Measurements from ENCODE around the gene SYVN1. TPM values are rescaled to one million over a fixed set of nuclear protein-coding genes. Genes with fewer than 3 reads are reported as not detected.

SYVN1 gene
- total RNA-seq, 1 experiment from 2014 or later: 64.3 TPM

DNA sequence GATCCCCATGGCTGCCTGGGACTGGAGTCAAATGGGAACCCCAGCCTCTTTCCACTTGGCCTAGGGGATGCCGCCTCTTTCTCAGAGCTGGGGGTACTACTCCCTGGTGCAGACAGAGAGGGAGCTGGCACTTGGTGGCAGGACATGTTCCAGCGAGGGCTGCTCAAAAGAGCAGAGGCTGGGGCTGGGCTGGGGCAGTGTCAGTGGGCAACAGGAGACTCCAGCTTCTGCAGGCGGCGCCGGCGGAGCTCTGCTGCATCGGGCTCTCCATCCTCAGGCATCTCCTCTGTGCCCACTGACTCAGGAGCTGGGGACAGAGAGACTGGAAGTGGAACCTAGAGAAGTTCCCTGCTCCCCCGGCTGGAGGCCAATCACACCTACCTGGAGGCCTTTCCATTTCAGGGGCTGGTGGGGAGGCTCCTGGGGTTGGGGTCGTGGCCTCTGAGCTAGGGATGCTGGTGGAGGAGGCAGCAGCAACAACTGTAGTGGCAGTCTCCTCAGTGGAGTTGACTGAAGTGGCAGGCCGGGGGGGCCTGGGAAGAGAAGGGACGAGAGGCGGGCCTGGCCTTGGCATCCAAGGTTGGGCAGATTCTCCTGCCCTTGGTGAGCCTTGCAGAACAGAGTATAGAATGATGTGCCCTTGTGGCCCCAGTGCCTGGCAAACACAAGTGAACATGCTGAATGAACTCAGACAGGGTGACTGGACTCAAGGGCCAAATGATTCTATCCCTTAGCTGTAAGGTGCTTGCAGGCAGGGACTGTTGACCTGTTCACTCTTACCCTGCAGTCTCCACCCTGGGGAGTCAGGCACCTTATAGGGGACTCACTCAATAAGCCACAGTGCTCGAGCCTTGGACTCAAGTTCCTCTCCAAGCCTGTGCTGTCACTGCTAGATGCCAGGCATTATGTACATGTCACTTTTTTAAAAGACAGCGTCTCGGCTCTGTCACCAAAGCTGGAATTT, 5.9 kb downstream of the SYVN1 start:
- BruUV-seq (replicated peaks): no TSS peak
- ATAC-seq (peak; percentile 12), DNase-seq (ENCODE audit: low read depth, low spot score) (no peak)
- TF ChIP-seq POLR2AphosphoS5 (IDR thresholded peaks at IDR 0.05; ENCODE audit: low read depth, low read length): 0 out of 2 replicates have a peak, but pooled peaks have one; percentile 29
- no peak for TF ChIP-seq REST (IDR thresholded peaks at IDR 0.05; ENCODE audit: insufficient read depth in 1 of 2, low read depth in 2 of 2, low read length in 1 of 2)
- H3K27me3 ChIP-seq (ENCODE audit: control insufficient read depth, insufficient read depth, low read length): no peaks in the 10 kb centered on the region
- peaks cover 19% of the 10 kb centered on the region for H3K36me3 ChIP-seq (ENCODE audit: control insufficient read depth, insufficient read depth, low read length)
- in situ Hi-C loops (cut with HindIII; ENCODE audit: low pct_unique_long_range_greater_than_20kb, low sequenced_read_pairs) (no loop called here), intact Hi-C loops (cut with micrococcal nuclease; ENCODE audit: unreplicated experiment) (no loop called here)
- ChIA-PET POLR2A (interaction anchor here (0.6 kb wide), 1 partner anchor 24 kb away, joined by 3 read pairs; no protein-coding TSS in a partner anchor), CTCF (interaction anchor here (0.6 kb wide), 1 partner anchor 99 kb away, joined by 3 read pairs; no protein-coding TSS in a partner anchor)
- peaks cover 8% of the 10 kb centered on the region for H3K4me1 ChIP-seq (ENCODE audit: control insufficient read depth, insufficient read depth, low read length)
- H3K27ac ChIP-seq (ENCODE audit: low read length): no peak overlapping the region
- H3K9me3 ChIP-seq (ENCODE audit: control insufficient read depth, insufficient read depth, low read depth, low read length): no peaks in the 10 kb centered on the region
- no peak overlapping the region for H3K4me3 ChIP-seq (ENCODE audit: low read depth in 2 of 2, low read length in 2 of 2)

GRCh38 chr11:65127473-65128181, 6.7 kb downstream of the SYVN1 start:
- in situ Hi-C loops (cut with HindIII; ENCODE audit: low pct_unique_long_range_greater_than_20kb, low sequenced_read_pairs) (no loop called here), intact Hi-C loops (cut with micrococcal nuclease; ENCODE audit: unreplicated experiment) (no loop called here)
- Histone ChIP-seq H3K27ac (ENCODE audit: low read length) (no peak overlapping the region), H3K9me3 (ENCODE audit: control insufficient read depth, insufficient read depth, low read depth, low read length) (no peaks in the 10 kb centered on the region), H3K27me3 (ENCODE audit: control insufficient read depth, insufficient read depth, low read length) (no peaks in the 10 kb centered on the region), H3K4me1 (ENCODE audit: control insufficient read depth, insufficient read depth, low read length) (peaks cover 3% of the 10 kb centered on the region), H3K4me3 (ENCODE audit: low read depth in 2 of 2, low read length in 2 of 2) (no peak overlapping the region), H3K36me3 (ENCODE audit: control insufficient read depth, insufficient read depth, low read length) (peaks cover 19% of the 10 kb centered on the region)
- ATAC-seq (peak; percentile 2; the same call in 1 of the 2 replicates), DNase-seq (ENCODE audit: low read depth, low spot score) (no peak)
- BruUV-seq (replicated peaks): no TSS peak
- ChIA-PET POLR2A (no interaction called here), CTCF (no interaction called here)
- TF ChIP-seq SIN3A (IDR thresholded peaks at IDR 0.05; ENCODE audit: borderline replicate concordance, insufficient read depth, low read depth, low read length) (no peak), POLR2AphosphoS5 (IDR thresholded peaks at IDR 0.05; ENCODE audit: low read depth, low read length) (no peak; the same call in none of the 2 replicates), TCF7L2 (IDR thresholded peaks at IDR 0.05; ENCODE audit: low read depth, low read length) (no peak), REST (IDR thresholded peaks at IDR 0.05; ENCODE audit: insufficient read depth in 1 of 2, low read depth in 2 of 2, low read length in 1 of 2) (no peak)
- TF ChIP-seq, protein P1, sequence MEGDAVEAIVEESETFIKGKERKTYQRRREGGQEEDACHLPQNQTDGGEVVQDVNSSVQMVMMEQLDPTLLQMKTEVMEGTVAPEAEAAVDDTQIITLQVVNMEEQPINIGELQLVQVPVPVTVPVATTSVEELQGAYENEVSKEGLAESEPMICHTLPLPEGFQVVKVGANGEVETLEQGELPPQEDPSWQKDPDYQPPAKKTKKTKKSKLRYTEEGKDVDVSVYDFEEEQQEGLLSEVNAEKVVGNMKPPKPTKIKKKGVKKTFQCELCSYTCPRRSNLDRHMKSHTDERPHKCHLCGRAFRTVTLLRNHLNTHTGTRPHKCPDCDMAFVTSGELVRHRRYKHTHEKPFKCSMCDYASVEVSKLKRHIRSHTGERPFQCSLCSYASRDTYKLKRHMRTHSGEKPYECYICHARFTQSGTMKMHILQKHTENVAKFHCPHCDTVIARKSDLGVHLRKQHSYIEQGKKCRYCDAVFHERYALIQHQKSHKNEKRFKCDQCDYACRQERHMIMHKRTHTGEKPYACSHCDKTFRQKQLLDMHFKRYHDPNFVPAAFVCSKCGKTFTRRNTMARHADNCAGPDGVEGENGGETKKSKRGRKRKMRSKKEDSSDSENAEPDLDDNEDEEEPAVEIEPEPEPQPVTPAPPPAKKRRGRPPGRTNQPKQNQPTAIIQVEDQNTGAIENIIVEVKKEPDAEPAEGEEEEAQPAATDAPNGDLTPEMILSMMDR (IDR thresholded peaks at IDR 0.05): no peak
